Dedifferentiated amniotic fluid mesenchymal stem cell (primary cell): ENCODE data around the gene CD28.
A peak's percentile ranks its signal among the peaks of the same experiment; 100 is the strongest.
"Not testable (repeated sequence)": the region's sequence is repeated elsewhere in the genome, so short reads cannot be mapped to it uniquely, and the experiment has no call there.

ENCODE experiments used
- DNase-seq: peaks from one replicate; pipeline ENCODE4 v3.0.0-alpha.2; 2016; ENCODE audit errors: extremely low spot score

The CD28 gene

GRCh38 chr2:203687165-203687564 is 19.3 kb upstream of the CD28 start:
- DNase-seq: no peak

- DNase-seq: peak; percentile 21
Measured at GRCh38 chr2:203688798-203689197, 17.6 kb upstream of the CD28 start.

GRCh38 chr2:203689426-203690116 is 16.9 kb upstream of the CD28 start:
- DNase-seq: no peak

DNA sequence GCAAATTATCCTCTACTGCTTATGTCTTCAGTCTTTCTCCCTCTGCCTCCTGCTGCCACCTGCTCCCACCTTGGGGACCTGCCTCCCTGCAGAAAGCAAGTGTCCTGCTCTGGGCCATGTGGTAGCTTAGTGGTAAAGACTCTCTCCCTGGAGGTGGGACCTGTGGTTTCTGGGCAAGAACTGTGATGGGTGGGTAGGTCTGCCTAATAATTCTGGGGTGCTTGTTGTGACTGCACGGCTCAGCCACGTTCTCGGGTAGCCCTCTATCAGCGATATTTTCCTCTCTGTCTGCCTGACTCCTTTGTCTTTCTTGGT is 16.4 kb upstream of the CD28 start:
- DNase-seq: no peak

GRCh38 chr2:203690441-203691047 is 15.9 kb upstream of the CD28 start:
- DNase-seq: no peak

- DNase-seq: no peak
Measured at GRCh38 chr2:203691149-203691548, 15.3 kb upstream of the CD28 start.

DNA sequence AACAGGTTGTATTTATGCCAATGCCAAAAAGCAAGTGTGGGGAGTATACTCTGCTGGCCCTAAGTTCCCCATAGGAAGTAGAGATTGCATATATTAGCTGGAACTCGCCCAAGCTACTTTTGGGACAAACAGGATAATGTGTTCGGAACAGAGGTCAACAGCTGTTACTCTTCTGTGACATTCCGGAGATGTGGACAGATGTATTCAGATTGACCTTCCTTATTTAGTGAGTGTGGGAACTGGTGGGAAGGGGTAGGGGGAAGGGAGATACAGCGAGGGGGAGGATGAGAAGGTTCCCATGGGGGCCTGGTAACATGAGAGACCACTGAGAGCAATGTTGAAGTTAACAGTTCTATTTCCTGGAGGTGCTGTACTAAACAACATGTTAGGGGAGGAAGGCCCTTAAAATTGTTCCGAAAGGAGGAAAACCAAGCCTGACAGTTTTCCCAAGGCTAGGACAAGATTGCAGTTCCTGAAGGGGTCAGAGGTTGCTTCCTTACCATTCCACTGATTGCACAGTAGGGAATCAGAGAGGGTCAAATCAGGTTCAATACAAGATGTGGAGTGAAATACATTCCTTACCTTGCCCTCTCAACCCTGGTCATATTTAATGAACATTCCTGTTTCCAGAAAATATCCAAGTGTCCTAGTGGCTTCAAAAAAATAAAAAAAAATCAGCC is 14.3 kb upstream of the CD28 start:
- no peak for DNase-seq

DNA sequence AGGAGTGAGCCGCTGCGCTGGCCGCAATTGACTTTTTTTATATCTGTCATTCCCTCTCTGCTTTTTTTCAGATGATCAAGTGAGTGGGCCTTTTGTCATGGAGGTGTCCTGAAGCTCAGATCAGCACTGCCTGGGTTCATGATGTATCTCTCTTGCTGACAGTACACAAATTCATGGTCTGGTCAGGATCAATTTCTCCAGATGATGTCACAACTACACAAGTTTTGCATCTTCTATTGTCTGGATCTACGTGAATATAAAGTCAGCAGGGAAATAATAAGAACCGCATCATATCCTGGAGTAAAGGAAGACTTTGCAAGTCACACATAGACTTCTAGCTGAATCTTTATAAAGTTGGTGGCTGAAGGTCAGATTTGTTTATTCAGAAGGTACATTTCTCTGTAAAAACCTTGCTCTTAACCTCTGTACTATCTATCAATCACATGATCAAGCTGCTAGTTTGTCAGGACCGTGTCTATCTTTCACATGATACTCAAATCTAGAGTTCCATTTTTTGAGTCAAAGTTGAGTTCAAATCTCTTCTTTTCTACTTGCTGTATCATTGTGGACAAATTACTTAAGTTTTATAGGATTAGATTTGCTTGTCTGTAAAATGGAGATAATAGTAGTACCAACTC is 13.1 kb upstream of the CD28 start:
- DNase-seq: no peak

GRCh38 chr2:203694191-203694590 is 12.2 kb upstream of the CD28 start:
- DNase-seq: no peak

DNA sequence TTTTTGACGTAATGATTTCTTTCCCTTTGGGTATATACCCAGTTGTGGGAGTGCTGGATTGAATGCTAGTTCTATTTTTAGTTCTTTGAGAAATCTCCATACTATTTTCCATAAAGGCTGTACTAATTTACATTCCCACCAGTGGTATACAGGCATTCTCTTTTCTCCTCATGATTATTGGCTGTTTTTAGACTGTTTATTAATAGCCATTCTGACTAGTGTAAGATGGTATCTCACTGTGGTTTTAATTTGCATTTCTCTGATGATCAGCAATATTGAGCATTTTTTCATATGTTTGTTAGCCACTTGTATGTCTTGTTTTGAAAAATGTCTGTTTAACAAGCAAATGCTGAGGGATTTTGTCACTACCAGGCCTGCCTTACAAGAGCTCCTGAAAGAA is 9.2 kb upstream of the CD28 start:
- no peak for DNase-seq

DNA sequence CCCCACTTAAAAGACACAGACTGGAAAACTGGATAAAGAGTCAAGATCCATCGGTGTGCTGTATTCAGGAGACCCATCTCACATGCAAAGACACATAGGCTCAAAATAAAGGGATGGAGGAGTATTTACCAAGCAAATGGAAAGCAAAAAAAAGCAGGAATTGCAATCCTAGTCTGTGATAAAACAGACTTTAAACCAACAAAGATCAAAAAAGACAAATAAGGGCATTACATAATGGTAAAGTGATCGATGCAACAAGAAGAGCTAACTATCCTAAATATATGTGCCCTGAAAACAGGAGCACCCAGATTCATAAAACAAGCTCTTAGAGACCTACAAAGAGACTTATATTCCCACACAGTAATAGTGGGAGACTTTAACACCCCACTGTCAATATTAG is 8.7 kb upstream of the CD28 start:
- not testable (repeated sequence) for DNase-seq

GRCh38 chr2:203698410-203698809 is 8.0 kb upstream of the CD28 start:
- not testable (repeated sequence) for DNase-seq

GRCh38 chr2:203704430-203704829 is 2.0 kb upstream of the CD28 start:
- DNase-seq: no peak

DNA sequence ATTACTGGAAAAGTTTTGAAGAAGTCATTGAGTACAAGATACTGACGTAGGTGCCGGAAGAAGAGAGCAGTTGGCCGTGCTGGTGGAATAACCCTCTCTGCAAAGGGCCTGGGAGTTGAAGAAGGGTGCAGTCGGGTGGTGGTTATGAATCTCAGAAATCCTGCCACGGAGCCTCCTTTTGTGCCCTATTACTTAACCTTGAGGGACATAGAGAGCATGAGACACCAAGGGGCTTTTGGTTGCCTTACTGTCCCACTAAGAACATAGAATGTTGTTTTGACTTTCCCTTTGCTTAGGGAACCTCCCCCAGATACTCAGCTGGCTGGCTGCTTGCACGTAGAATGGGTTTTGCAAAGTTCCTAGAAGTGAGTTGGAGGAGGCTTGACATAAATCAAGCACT is 1.3 kb upstream of the CD28 start:
- DNase-seq: no peak

DNA sequence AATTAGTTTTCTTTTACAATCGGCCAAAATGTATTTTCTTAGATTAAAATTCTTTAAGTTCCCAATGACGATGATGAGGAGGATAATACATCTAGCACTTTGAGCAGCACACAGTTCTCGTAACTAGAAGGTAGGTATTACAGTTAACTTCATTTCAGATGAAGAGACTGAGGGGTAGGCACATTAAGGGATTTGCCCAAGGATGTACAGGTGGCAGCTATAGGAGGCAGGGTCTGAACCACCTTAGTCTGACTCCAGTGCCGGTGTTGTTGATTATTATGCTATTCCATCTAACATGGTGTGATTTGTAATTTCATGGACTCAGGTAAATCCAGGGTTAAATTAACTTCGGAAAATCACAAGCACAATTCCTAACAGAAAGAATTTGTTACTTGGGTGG is 1.1 kb downstream of the CD28 start:
- DNase-seq: no peak

DNA sequence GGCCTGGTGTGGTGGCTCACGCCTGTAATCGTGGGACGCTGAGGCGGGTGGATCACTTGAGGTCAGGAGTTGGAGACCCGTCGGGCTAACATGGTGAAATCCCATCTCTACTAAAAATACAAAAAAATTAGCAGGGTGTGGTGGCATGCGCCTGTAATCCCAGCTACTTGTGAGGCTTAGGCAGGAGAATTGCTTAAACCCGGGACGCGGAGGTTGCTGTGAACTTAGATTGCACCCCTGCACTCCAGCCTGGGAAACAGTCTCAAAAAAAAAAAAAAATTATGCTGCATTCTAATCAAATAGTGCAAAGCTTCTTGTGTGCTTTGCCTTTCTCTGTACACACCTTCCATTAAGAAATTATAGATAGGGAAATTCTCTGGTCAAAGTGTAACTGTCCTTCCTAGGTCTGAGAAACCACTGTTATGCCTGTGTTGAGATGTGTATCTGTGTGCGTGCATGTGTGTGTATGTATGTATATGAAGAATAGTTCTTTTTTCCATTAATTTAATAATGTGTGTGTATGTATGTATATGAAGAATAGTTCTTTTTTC is 2.5 kb downstream of the CD28 start:
- no peak for DNase-seq

DNA sequence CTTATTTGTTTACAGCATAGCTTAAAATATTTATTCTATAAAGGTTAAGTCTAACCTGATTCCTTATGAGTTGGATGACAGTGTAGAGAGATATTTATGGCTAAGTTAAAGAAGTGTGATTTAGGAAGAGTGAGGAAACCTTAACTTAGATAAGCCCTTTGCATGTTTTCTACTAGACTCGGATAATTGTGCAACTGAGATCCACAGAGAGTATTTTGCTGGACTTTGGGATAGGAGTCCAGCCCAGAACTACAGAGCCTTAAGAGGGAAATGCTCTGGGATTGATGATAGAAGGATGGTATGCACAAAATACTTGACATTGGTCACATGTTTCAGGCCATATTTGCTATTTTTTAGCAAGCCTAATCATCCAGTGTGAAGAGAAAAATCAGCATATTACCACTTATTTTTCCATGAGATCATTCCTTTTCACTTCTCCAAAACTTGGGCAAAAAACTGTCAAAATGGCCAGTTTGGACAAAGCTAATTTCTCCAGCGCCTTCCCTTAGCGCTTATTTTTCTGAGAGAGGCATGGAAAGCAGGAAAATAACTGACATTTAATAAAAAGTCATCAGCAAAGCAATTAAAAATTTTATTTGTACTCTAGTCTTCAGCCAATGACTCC is 3.1 kb downstream of the CD28 start:
- no peak for DNase-seq

DNA sequence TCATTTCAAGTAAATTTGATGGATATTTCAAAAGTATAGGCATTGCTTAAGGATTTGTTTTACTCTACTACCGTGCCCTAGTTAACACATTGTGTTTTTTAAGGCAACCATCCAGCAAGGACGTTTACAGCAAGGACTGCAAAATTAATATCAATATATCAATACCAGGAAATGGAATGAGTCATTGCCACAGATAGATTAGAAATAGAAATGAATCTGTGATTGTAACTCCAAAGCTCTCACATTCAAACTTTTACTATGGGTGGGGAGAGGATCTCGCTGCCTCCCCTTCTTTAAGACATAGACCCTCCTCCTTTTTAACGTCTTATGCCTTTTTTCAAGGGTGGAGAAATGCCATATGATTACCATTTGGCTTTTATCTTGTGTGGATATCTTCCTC is 3.8 kb downstream of the CD28 start:
- no peak for DNase-seq

DNA sequence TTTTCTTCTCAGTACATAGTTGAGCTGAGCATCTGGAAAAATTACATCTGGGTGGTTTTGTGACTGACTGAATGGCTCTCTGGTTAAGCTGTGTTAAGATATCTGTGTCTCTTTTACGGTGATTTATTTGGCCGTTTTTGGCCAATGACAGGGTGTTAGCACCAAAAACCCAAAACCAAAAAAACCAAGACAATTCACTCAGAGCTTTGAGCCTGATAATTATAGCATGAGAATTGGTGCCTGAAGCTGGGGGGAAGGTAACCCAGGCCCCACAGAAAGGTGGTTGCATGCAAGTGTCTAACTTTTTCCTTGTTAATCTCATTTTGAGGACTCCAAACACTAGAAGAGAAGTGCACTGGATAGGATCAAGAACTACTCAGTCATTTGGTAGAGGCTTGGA is 4.5 kb downstream of the CD28 start:
- no peak for DNase-seq

DNA sequence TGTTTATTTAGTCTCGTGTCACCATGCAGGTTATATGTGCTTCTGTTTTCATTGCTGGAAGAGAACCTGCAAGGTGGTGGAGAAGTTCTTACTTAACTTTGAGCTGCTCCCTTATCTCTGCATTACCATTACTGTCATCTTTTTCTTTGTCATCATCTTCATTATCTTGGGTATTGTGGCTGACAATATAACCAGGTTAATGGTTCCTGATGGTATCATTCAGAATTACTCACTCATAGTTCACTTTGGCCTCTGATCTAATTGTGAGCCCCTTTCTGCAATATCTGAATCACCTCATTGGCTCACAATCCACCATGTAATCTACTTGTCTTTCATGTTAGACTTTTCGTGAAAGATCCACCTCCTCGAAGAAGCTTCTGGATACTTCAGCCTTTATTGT is 5.0 kb downstream of the CD28 start:
- DNase-seq: no peak

GRCh38 chr2:203713381-203713780 is 6.9 kb downstream of the CD28 start:
- no peak for DNase-seq

DNA sequence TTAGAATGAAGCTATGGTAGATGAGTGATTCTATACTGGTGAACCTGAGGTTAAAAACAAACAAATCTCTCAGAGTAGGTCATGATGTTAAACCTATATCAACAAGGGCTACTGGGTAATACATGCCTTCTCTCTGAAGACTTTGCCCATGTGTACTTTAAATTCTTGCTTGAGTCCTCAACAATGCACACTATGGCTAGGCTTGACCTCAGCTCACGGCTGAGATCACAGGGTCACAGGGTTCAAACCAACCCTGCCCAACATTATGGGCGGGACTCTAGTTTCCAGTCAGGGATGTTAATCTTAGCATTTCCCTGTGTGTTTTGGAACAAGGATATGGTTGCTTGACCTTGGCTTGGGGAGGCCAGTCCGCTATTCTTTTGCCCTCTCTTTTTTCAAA is 7.7 kb downstream of the CD28 start:
- no peak for DNase-seq
